ENCODE data around the gene GFER.

- no peak for TF ChIP-seq CTCF (IDR thresholded peaks at IDR 0.05)
- no peak for TF ChIP-seq POLR2A (IDR thresholded peaks at IDR 0.05)
Observed at GRCh38 chr16:1989209-1990100, 5.5 kb downstream of the GFER start, which contains the start of gene SYNGR3.
